Measurements from ENCODE around the gene RMRP. TPM values are rescaled to one million over a fixed set of nuclear protein-coding genes. Genes with fewer than 3 reads are reported as not detected.

The RMRP gene
- total RNA-seq = over 10,000 TPM in 5 of 9 donors, 1,000 to 10,000 TPM in 3, 100 to 1,000 TPM in 1; 885 to 23,366 (median 10,611) TPM
- 1,000 to 10,000 TPM in 2 of 3 donors, not detected in 1; 1,807 to 2,186 TPM for polyA plus RNA-seq
- long read RNA-seq, donor 1 = 0 reads
- long read RNA-seq, donor 2 = 0 reads
- long read RNA-seq, donor 3 = 0 reads
- long read RNA-seq, donor 4 = 0 reads
- long read RNA-seq, donor 5 = 0 reads
- long read RNA-seq, donor 6 = 0 reads
- long read RNA-seq, donor 7 = 0 reads
- long read RNA-seq, donor 8 = 0 reads
- long read RNA-seq, donor 9 = 0 reads
- long read RNA-seq, donor 10 = 0 reads

GRCh38 chr9:35657546-35658136, at the start of gene RMRP:
TSS of gene RMRP (minus strand) at chr9:35658019.
- peak within 1 kb of the TSS; percentile 80 to 97 (median 95) for H3K27ac ChIP-seq
- intact Hi-C loops (cut with DNase I) = no loop called here
- no peaks in the 10 kb centered on the region for H3K9me3 ChIP-seq (replicated peaks in 1 of 3)
- H3K27me3 ChIP-seq = no peaks in the 10 kb centered on the region
- H3K4me3 ChIP-seq = peak within 1 kb of the TSS; percentile 53 to 82 (median 78)
- peaks cover 0 to 4% of the 10 kb centered on the region in 2 donors for H3K36me3 ChIP-seq (replicated peaks in 1 of 2)
- peak; percentile 97 to 99 (median 99) for DNase-seq
- H3K4me1 ChIP-seq (replicated peaks in 1 of 2) = peaks cover 6 to 36% of the 10 kb centered on the region in 2 donors
- TF ChIP-seq POLR2A (IDR thresholded peaks at IDR 0.05) (peak in 1 of 2 donors; percentile 90), CTCF (IDR thresholded peaks at IDR 0.05) (peak; percentile 9 to 80 (median 62))
- WGBS, 4 donors = 0 to 1% (median 0%) methylated on average over 17 to 42 of the region's 42 CpGs

- intact Hi-C loops (cut with DNase I) = no loop called here
These were observed 49.1 kb upstream of the RMRP start for GRCh38 chr9:35706951-35707350.

DNA sequence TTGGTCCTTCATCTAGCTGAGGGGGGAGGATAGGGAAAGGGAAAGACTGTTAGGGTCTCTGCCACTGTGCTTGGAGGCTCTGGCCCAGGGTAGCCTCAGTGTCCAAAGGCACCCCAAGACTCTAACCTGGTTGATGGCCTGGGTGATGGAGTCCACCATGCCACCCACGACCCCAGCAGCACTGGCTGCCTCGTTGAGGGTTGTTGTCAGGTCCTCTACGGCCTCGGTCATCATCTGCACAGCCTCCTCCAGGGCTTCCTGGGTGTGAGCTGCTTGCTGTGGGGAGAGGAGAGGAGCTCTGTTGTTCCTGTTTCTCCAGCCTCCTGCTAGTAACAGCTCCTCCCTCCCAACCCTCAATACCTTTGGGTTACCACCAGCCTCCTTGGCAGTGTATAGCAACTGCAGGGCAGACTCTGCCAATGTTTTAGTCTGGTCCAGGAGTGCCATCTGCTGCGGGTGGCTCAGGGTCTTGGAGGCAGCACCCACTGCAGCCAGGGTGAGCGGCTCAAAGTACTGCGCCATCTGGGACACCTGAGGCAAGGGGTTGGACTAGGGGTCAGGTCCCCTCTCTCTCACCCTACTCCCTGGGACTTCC, 48.1 kb upstream of the RMRP start:
- Histone ChIP-seq H3K27ac (peak overlapping the region in 1 of 5 donors; percentile 42), H3K4me1 (replicated peaks in 1 of 2) (peaks cover 0 to 4% of the 10 kb centered on the region in 2 donors), H3K4me3 (no peak overlapping the region), H3K27me3 (no peaks in the 10 kb centered on the region), H3K9me3 (replicated peaks in 1 of 3) (no peaks in the 10 kb centered on the region), H3K36me3 (replicated peaks in 1 of 2) (peaks cover 0 to 95% of the 10 kb centered on the region in 2 donors)
- intact Hi-C loops (cut with DNase I) = no loop called here
- TF ChIP-seq CTCF (IDR thresholded peaks at IDR 0.05) (no peak), POLR2A (IDR thresholded peaks at IDR 0.05) (no peak)
- WGBS, 4 donors = 94 to 98% (median 96%) methylated on average over 3 to 7 of the region's 7 CpGs
- no peak for DNase-seq

More at GRCh38 chr9:35706951-35707350, 49.1 kb upstream of the RMRP start:
- H3K9me3 ChIP-seq (replicated peaks in 1 of 3) = no peaks in the 10 kb centered on the region
- DNase-seq = no peak
- H3K27me3 ChIP-seq = no peaks in the 10 kb centered on the region
- 86 to 98% (median 88%) methylated on average over 10 of the region's 10 CpGs for WGBS, 4 donors
- no peak overlapping the region for H3K4me3 ChIP-seq
- TF ChIP-seq POLR2A (IDR thresholded peaks at IDR 0.05) = no peak
- TF ChIP-seq CTCF (IDR thresholded peaks at IDR 0.05) = no peak
- peaks cover 0 to 95% of the 10 kb centered on the region in 2 donors for H3K36me3 ChIP-seq (replicated peaks in 1 of 2)
- no peak overlapping the region for H3K27ac ChIP-seq
- H3K4me1 ChIP-seq (replicated peaks in 1 of 2) = no peaks in the 10 kb centered on the region

DNA sequence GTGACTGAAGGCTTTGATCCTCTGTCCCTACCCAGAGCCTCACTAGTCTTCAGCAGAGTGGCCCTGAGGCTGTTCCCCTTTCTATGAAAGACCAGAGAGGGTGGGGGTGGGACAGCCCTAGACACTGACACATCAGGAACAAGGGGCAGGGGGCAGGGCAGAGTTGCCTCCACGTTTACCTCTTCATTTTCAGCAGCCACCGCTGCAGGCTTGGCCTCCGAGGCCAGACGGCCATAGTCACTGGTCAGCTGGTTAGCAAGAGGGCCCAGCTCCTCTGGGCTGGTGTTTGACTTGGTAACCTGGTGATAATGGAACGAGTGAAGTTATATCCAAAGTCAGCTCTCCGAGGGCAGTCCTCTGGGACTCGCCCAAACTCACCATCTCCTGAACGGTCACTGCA, 47.6 kb upstream of the RMRP start:
- H3K9me3 ChIP-seq (replicated peaks in 1 of 3) = no peaks in the 10 kb centered on the region
- 50 to 74% (median 62%) methylated on average over 7 to 8 of the region's 8 CpGs for WGBS, 4 donors
- TF ChIP-seq POLR2A (IDR thresholded peaks at IDR 0.05) = no peak
- TF ChIP-seq CTCF (IDR thresholded peaks at IDR 0.05) = no peak
- H3K4me1 ChIP-seq (replicated peaks in 1 of 2) = peaks cover 0 to 9% of the 10 kb centered on the region in 2 donors
- peaks cover 0 to 95% of the 10 kb centered on the region in 2 donors for H3K36me3 ChIP-seq (replicated peaks in 1 of 2)
- DNase-seq = no peak
- H3K4me3 ChIP-seq = no peak overlapping the region
- H3K27ac ChIP-seq = peak overlapping the region in 2 of 5 donors; percentile 13 to 42
- intact Hi-C loops (cut with DNase I) = no loop called here
- H3K27me3 ChIP-seq = no peaks in the 10 kb centered on the region
